Stimulated activated naive CD8-positive, alpha-beta T cell treated with anti-CD3 and anti-CD28 coated beads, Interleukin-15, Interleukin-2, amounts not matched to agents 100 U/mL and 50 U/mL, for 24 hours (primary cell): Measurements from ENCODE around the gene MYRF.
A peak's percentile ranks its signal among the peaks of the same experiment; 100 is the strongest.

Experiments
- ATAC-seq: fragments of 150-1000 bp; cut with Tn5 transposase; one replicate; pipeline ENCODE4 v1.10.0; 2021
- DNase-seq: peaks from one replicate; pipeline ENCODE4 v3.0.0; 2021

Gene MYRF

DNA sequence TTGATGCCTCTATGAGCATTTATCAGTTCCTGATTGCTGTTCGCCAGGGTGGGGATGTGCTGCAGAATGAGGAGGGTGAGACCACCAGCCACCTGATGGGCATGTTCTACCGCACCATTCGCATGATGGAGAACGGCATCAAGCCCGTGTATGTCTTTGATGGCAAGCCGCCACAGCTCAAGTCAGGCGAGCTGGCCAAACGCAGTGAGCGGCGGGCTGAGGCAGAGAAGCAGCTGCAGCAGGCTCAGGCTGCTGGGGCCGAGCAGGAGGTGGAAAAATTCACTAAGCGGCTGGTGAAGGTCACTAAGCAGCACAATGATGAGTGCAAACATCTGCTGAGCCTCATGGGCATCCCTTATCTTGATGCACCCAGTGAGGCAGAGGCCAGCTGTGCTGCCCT is 43.0 kb downstream of the MYRF start:
- no peak for ATAC-seq
- DNase-seq: no peak

DNA sequence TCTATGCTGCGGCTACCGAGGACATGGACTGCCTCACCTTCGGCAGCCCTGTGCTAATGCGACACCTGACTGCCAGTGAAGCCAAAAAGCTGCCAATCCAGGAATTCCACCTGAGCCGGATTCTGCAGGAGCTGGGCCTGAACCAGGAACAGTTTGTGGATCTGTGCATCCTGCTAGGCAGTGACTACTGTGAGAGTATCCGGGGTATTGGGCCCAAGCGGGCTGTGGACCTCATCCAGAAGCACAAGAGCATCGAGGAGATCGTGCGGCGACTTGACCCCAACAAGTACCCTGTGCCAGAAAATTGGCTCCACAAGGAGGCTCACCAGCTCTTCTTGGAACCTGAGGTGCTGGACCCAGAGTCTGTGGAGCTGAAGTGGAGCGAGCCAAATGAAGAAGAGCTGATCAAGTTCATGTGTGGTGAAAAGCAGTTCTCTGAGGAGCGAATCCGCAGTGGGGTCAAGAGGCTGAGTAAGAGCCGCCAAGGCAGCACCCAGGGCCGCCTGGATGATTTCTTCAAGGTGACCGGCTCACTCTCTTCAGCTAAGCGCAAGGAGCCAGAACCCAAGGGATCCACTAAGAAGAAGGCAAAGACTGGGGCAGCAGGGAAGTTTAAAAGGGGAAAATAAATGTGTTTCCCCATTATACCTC is 43.6 kb downstream of the MYRF start:
- no peak for ATAC-seq
- no peak for DNase-seq

DNA sequence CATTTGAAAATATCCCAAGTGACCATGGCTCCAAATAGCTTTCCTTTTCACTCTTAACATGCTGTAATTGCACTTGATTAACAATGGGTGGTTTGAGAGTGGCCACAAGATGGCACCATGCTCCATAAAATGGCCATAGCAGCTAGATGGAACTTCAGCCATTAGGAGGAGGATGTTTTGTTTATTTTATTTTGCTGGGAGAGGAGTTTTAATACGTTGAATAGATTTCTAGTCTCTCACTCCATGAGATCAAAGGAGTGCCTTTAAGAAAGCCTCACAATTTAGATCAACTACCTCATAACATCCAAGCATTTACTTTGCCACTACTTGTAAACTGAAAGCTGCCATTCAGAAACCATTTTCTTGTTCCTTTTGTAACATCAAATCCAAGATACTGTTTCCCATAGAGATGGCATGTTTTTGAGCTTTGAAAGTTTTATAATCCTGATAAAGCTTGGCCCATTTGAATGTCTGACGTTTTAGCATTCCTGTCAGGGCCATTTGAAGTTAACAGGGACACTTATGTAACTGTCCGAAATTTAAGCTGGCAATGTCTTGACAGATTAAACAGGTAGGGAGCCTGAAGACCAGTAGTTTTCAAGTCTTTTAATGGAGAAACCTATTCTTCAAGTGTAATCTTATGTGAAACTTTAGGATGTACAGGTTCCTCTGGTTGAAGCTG is 45.0 kb downstream of the MYRF start:
- DNase-seq: peak; percentile 60
- no peak for ATAC-seq

DNA sequence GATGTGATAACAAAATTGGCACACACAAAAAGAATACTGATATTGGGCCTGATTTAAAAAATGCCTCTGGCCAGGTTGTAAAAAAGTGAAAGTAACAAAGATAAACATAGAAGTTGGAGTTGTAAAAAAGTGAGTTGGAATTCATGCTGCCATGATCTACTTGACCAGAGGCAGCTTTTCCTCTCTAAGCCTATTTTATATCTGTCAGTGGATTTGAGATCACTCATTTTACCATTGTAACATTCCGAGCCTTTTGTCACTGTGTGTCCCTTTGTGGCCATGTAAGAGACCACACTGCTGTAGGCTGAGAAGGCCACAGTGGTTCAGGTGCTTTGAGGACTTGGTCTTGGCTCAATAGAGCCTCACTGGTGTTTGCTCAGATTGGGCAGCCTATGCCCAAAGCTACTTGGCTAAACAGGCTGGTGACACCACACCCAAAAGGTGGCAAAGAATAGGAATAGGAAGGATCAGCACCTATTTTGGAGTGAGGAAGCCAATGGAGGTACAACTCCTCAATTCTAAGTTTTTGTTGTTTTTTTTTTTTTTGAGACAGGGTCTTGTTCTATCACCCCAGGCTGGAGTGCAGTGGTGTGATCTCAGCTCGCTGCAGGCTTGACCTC is 47.3 kb downstream of the MYRF start:
- ATAC-seq: no peak
- DNase-seq: no peak

DNA sequence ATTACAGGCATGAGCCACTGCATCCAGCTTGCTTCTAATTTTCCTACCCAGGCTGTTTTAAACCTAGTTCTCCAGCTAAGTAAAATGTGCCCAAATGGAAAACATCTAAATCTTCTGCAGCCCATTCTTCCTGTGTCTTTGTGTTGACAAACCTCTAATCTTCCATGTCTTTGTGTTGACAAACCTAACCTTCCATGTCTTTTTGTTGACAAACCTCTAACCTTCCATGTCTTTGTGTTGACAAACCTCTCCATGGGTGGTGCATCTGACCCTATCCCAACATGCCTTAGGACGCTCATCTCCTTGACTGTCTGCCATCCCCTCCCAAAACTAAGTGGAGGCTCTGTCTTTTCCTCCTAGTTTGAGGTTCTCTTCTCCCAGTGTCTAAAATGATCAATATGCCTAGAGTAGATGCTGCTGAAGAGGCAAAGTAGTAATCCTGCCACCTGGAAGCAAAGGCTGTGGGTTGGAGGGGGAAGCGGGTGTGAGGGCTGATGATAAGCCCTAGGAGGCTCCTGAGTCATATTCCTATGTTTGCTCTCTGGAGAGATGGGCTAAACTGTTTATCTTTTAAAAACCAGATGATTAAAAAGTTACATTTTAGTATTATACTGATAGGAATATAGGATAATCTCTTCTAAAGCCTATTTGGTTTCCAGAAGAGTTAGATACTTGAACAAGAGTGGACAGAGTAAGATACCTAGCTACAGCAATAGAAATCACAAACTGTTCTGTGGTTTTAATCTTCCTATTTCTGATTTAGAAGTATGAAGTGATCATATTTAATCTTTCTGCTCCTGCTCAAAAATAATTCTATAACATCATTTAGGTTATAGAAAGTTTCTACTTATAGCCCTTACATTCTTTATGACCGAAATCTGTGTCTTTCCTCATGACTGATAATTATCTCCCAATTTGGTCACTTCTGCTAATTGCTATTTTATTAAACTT is 48.2 kb downstream of the MYRF start:
- no peak for ATAC-seq
- no peak for DNase-seq

DNA sequence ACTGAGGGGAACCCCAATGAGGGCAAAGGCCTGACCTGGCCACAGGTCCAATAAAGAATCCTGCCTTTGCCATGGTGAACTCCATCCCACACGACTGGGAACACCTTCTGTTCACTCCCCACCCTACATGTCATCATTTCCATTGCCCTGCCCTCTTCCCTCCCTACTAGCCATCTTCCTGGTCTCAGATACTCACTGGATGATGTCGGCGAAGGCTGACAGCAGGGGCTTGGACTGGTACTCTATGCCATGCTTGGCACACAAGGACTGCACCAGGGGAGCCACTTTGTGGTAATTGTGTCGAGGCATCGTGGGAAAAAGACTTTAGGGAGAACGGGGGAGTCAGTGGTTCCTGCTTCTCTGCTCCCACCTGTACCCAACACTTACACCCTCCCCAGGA is 50.2 kb downstream of the MYRF start:
- ATAC-seq (no peak), DNase-seq (no peak)

DNA sequence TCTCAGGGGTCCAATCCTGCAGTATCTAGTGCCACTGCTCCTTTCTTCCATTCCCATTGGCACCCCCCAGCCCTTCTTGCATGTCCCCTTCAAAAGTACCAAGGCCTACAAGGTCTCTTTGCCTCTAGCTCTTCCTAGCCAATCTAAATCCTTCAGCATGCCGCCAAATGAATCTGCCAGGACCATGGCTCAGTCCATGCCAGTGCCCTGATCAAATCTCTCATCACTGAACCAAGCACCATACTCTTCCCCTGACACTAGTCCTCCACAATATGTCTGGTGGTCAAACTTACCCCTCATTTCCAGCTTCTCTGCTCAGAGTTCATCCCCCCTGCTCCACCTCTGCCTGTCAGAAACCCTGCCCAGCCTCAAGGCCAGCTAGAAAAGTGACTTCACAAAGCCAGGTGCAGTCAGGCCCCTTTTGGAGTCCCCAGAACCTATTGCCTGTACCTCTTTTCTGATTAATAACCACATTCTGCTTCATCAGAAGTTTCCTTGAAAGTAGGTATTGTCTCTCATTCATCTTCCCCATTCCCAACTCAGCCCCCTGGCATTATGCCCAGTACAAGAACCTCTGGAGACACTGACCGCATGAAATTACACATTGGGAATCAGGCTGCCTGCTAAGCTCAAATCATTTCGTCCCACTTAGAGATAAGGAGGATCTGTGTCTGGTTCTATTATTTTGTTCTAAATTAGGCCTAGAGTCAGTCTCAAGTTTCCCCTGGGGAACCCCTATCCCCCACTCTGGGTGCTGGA is 51.6 kb downstream of the MYRF start:
- no peak for DNase-seq
- ATAC-seq: no peak

DNA sequence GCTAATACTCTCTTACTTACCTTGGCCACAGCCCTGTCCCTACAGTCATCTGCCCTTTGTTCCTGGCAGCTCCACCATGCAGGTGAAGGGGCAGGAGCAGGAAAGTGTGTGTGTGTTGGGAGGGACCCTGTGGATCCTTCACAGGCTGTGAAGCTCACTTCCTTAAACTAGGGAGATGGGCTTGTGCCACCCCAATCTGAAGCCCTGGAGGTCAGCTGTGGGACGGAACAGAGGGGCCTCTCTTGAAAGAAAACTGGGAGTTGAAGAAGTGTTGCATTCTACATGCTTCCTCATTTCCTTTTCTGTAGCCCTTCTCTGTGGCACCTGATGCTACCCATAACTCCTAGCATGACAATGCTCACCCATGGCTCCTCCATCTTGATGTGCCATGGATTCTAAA is 52.7 kb downstream of the MYRF start:
- DNase-seq: no peak
- ATAC-seq: no peak

DNA sequence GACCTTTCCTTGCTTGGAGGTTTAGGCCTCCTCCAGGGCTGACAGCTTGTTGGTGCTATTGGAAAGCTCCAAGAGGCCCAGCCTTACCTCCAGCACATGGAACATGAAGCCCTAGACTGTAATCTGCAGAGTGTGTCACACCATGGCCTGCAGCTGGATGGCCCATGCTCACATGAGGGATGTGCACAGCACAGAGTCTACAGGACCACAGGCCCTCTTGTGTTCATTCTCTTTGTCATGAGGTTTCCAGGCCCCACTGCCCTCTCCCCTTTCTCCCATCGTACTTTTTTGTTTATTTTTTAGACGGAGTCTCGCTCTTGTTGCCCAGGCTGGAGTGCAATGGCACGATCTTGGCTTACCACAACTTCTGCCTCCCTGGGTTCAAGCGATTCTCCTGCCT is 54.3 kb downstream of the MYRF start:
- no peak for ATAC-seq
- no peak for DNase-seq

DNA sequence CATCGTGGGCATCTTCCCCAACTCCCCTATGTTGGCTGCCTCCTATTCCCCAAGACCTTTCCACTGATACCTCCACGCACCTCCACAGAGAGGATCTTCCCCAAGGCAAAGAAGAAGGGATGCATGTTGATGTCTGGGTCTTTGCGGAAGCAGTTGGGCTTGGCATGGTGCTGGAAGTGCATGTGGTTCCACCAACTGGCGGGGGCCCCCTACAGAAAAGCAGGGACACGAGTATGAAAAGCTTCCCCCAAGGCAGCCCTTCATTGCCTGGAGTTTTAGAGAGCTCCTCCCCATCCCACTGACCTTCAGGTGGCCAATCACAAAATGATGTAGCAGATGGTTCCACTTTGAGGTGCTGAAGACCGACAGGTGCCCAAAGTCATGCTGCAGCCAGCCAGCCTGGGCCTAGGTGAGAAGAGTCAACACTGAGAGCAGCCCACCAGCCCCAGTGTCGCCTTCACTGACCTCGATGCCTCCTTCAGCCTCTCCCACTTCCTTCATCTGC is 58.3 kb downstream of the MYRF start:
- ATAC-seq (no peak), DNase-seq (no peak)

DNA sequence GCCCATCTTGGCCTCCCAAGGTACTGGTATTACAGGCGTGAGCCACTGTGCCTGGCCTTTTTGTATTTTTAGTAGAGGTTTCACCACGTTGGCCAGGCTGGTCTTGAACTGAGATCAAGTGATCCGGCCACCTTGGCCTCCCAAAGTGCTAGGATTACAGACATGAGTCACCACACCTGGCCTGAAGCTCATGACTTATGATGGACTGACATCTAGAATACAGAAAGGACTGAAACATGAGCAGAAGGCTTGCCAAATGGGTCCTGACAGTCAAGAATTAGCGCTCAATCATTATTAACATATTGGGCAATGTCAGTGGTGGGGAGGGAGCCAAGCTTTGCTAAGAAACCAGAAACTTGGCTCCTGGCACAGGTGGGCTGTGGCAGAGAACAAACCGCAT is 59.4 kb downstream of the MYRF start:
- no peak for ATAC-seq
- no peak for DNase-seq

DNA sequence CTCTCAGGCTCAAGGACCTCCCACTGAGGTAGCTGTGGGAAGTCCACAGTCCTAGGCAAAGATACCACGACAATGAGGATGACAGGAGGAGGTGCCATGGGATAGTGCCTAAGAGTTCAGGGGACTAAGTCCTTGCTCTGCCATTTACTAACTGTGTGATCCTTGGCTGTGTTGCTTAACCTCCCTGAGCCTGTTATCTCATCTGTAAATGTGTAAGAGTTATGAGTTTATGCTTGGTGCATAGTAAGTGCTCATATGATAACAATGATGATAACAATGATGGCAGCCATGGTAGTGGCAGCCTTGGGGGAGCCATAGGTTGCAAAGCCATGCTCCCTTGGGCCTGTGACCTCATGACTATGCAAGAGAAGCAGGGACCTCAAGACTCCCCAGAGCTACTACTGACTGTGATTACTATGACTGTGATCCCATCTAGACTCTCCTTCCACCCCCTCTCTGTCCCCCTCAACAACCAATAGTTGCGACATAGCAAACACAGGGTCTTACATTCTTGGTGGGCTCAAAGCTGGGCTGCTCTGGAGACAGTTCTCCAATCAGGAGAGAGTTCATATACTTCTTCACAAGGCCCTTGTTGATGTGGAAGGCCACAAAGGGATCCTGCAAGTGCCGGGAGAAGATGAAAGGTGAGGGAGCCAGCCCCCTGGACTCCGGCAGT is 60.4 kb downstream of the MYRF start:
- no peak for ATAC-seq

DNA sequence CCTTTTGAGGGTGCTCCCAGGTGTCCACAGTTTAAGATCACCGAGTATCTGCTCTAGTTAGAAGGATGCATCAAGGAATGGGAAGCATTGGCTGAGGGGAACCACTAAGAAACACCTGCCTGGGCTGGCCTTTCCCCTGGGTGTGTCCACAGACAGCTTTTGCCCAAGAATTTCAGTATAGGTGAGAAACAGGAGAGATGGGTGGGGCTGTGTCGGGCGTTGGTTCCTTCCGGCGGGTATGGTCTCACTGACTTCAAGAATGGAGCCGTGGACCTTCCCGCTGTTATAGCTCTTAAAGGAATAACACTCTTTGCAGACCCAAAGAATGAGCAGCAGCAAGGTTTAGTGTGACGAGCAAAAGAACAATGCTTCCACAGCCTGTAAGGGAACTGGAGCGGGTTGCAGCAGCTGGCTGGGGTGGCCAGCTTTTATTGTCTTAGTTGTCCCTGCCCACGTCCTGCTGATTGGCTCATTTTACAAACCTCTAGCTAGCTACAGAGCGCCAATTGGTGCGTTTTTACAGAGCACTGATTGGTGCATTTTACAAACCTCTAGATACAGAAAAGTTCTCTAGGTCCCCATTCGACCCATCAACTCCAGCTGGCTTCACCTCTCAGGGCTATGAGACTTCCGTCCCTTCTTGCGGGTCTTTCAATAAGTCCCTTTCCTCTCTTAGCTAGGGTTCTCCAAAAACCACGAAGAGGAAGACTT is 62.0 kb downstream of the MYRF start:
- no peak for DNase-seq
- ATAC-seq: no peak

More for the DNA sequence above, 60.4 kb downstream of the MYRF start:
- DNase-seq: no peak

DNA sequence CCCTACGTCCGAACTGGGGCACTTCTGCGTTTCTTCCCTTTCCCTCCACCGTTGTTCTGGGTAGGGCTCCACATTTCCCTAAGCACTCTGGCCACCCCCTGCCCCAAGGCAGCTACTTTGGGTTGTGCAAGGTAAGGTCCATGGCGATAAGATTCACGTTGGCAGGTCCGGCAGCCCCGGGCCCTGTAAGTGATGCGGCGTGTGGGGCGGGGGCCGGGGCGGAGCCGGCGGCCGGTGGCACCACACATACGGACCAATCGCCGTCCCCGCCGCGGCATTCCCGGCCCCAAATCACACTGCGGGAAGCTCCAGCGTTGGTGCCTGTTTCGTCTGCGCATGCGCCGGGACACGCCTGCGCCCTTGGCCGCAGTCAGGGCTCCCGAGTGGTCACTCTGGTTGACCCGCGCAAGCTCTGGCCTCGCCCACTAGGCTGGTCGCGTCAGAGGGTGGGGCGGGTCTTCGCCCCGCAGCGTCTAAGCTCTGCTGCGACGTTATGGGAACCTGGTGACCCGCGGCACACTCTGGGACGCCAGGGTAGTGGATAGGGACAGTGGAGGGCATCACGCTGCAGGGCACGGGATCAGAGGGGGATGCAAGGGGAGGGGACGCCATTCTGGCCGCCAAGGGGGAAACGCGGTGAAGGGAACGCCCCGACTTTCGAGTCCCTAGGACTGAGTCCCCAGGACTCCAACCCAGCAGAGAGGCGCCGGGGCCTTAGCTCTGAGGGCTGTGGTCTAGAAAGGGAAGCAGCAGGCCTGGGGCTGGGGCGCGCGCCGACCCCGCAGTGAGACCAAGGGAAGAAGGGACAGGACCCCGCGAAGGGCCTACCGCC is 62.7 kb downstream of the MYRF start:
- DNase-seq (peak; percentile 71), ATAC-seq (peak; percentile 45)

DNA sequence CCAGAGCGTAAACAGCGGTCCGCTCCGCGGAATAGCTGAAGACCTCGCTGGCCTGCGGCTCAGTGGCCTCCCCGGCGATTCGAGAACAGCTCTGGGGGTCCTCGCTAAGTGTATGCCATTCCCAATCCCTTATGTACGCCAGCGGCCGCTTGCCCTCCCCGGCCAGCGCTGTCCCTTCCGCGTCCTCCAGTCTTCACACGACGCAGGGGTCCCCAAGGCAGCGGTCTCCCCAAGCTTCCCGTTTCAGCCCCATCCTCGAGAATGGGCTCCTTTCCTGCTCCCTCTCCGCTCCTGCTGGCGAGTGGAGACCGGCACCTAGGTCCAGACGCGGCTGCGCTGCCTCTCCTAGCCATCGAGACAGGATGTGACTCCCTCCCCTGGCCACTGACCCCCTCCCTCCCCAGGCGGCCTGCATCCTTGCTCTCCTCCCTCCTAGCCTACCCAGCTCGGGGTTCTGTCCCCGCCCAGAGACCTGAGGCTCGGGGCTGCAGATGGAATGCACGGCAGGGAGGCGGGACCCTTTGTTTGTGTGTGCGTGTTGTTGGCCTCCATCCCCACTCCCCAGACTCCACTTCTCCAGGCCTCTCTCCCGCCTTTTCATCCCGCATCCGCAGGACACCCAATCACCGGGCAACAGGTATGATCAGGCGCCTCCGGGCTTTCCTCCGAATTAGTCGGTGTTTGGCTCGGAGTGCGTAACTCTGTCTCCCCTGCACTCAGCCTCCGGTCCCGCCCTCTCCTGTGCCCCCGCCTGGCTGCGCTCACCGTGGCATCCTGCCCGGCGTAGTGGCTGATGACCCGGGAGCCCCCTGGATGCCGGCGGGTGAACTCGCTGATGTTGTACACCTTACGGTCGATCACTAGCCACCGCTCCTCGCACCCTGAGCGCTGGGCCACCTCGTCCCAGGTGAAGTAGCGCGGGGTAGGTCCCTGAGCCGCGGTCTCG is 63.6 kb downstream of the MYRF start:
- ATAC-seq (peak; percentile 76), DNase-seq (peak; percentile 72)

DNA sequence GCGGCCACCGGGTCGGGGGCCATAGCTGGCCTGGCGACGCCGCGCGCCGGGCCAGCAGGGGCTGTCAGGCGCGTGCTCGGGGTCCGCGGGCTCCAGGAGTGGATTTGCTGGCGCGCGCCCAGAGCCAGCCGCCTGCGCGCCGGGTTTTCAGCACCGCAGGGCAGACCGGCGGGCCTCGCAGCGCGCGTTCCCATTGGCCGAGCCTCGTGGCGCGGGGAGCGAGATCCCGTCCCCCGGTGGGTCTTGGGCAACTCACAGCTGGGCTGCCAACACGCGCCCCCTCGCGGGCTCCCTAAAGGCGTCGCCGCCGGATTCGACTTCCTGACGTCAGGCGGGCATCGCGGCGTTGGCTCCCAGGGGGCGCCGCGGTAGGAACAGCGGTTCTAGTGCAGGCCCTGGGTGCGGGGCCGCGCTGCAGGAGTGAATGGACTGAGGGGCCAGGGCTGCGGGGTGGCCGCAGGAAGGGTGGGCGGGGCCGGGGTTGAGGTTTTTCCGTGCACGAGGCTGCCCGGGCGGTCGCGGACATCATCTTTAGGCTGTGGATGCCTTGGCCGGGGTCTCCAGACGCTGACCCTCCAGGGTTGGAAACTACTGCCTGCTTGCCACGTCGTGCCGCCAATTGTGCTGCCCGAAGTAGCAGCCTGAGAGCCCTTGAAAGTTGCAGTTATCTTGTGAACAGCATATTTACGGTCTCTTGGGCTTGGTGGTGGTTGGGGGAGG is 64.5 kb downstream of the MYRF start, which contains the start of gene FADS1:
Gene FADS1, minus strand, starts transcription at position 268 of the 720 bp plus-strand sequence. Its CDS starts 74 bp downstream, at position 194.
- ATAC-seq (peak; percentile 70), DNase-seq (peak; percentile 87)

DNA sequence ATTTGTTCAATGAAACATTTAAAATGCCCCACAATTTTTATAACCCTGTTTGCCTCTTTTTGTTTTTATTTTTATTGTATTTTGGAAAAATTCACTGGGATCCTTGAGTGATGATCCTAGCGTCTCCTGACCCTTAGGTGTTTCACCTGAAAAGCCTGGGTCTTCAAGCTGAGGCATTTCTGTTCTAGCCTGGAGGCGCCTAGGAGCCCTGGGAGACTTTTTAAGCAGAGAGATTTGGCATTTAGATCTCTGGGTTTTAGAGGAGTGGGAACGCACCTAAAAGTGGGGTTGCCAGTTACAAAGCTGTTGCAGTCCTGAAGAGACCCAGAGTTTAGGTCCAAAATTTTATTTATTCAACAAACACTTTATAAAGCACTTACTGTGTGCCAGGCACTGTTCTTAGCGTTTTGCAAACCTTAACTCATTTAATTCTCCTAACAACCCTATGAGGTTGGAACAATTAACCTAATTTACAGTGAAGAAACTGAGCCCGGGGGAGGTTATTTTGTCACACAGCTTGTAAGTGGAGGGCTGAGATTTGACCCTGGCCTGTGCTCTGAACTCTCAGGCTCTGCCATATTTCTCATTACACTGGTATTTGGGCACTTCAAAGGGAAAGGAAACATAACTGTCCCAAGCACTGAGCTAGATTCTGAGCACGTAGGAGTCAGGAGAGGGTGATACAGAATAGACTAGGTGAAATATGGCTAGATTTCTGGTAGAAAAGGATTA is 65.2 kb downstream of the MYRF start:
- ATAC-seq (no peak), DNase-seq (no peak)
